ENCODE results near the gene LRRTM3.

LRRTM3 gene

GRCh38 chr10:67050415-67050814, 124.6 kb downstream of the LRRTM3 start:
- no peak overlapping the region for H3K9ac ChIP-seq (ENCODE audit: low read depth in 1 of 2, low read length in 2 of 2)
- H3K36me3 ChIP-seq (ENCODE audit: control insufficient read depth in 1 of 2, insufficient read depth in 2 of 2, low read length in 2 of 2) = no peaks in the 10 kb centered on the region
- no peaks in the 10 kb centered on the region for H3K4me1 ChIP-seq (ENCODE audit: control insufficient read depth in 1 of 2, insufficient read depth in 2 of 2, low read length in 2 of 2)
- no peak overlapping the region for H3K4me3 ChIP-seq (ENCODE audit: low read depth in 1 of 2, low read length in 2 of 2)
- H3K9me3 ChIP-seq (ENCODE audit: control insufficient read depth in 1 of 2, low read length in 2 of 2) = no peaks in the 10 kb centered on the region
- no peaks in the 10 kb centered on the region for H3K27me3 ChIP-seq (ENCODE audit: control insufficient read depth in 1 of 2, insufficient read depth in 2 of 2, low read length in 2 of 2)
- H3K27ac ChIP-seq (ENCODE audit: low read depth, low read length) = no peak overlapping the region

DNA sequence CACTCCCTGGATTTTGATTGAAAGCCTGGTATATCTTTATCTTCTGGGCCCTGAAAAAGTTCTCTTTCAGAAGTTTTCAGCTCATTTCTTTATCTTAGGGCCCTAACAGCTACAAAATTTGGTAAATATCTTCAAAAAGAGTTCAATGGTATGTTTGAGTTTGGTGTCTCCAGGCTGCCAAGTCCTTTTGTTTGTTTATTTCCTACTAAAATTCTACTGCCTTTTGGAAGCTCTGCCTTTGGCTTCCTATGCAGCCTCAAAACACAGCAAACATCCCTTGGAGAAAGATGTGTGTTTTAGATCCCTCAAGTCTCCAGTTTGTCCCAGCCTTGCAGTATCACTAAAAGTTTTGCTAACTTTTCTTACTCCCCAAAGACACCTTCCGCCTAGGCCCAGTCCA, 146.8 kb downstream of the LRRTM3 start:
- Histone ChIP-seq H3K9ac (ENCODE audit: low read depth in 1 of 2, low read length in 2 of 2) (no peak overlapping the region), H3K36me3 (ENCODE audit: control insufficient read depth in 1 of 2, insufficient read depth in 2 of 2, low read length in 2 of 2) (no peaks in the 10 kb centered on the region), H3K4me3 (ENCODE audit: low read depth in 1 of 2, low read length in 2 of 2) (no peak overlapping the region), H3K4me1 (ENCODE audit: control insufficient read depth in 1 of 2, insufficient read depth in 2 of 2, low read length in 2 of 2) (no peaks in the 10 kb centered on the region), H3K9me3 (ENCODE audit: control insufficient read depth in 1 of 2, low read length in 2 of 2) (no peaks in the 10 kb centered on the region), H3K27ac (ENCODE audit: low read depth, low read length) (no peak overlapping the region), H3K27me3 (ENCODE audit: control insufficient read depth in 1 of 2, insufficient read depth in 2 of 2, low read length in 2 of 2) (no peaks in the 10 kb centered on the region)

DNA sequence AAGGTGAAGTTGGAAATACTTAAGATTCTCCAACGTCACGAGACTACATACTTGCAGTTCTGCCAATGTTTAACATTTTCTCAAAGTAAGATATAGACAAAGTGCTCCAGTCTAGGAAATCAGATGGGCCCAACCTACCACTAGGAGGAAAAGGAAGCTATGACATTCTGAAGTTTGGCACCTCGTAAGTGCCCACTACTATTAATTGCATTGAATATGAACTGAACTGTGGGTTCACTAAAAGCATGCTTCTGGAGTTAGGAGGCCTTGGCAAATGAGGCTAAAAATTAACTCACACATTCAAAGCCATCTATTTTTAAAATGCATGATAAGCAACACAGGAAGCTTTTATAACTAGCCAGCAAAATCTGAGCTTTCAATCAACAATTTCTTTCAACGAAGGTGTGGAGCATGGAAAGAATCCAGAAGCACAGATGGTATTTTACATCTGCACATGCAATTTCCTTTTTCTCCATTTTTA, 149.7 kb downstream of the LRRTM3 start:
- H3K9me3 ChIP-seq (ENCODE audit: control insufficient read depth in 1 of 2, low read length in 2 of 2) = no peaks in the 10 kb centered on the region
- H3K4me1 ChIP-seq (ENCODE audit: control insufficient read depth in 1 of 2, insufficient read depth in 2 of 2, low read length in 2 of 2) = no peaks in the 10 kb centered on the region
- H3K4me3 ChIP-seq (ENCODE audit: low read depth in 1 of 2, low read length in 2 of 2) = no peak overlapping the region
- no peaks in the 10 kb centered on the region for H3K27me3 ChIP-seq (ENCODE audit: control insufficient read depth in 1 of 2, insufficient read depth in 2 of 2, low read length in 2 of 2)
- no peak overlapping the region for H3K27ac ChIP-seq (ENCODE audit: low read depth, low read length)
- no peak overlapping the region for H3K9ac ChIP-seq (ENCODE audit: low read depth in 1 of 2, low read length in 2 of 2)
- H3K36me3 ChIP-seq (ENCODE audit: control insufficient read depth in 1 of 2, insufficient read depth in 2 of 2, low read length in 2 of 2) = no peaks in the 10 kb centered on the region

GRCh38 chr10:67076144-67076543, 150.3 kb downstream of the LRRTM3 start:
- Histone ChIP-seq H3K27ac (ENCODE audit: low read depth, low read length) (no peak overlapping the region), H3K36me3 (ENCODE audit: control insufficient read depth in 1 of 2, insufficient read depth in 2 of 2, low read length in 2 of 2) (no peaks in the 10 kb centered on the region), H3K4me3 (ENCODE audit: low read depth in 1 of 2, low read length in 2 of 2) (no peak overlapping the region), H3K9me3 (ENCODE audit: control insufficient read depth in 1 of 2, low read length in 2 of 2) (no peaks in the 10 kb centered on the region), H3K4me1 (ENCODE audit: control insufficient read depth in 1 of 2, insufficient read depth in 2 of 2, low read length in 2 of 2) (no peaks in the 10 kb centered on the region), H3K27me3 (ENCODE audit: control insufficient read depth in 1 of 2, insufficient read depth in 2 of 2, low read length in 2 of 2) (no peaks in the 10 kb centered on the region), H3K9ac (ENCODE audit: low read depth in 1 of 2, low read length in 2 of 2) (no peak overlapping the region)

GRCh38 chr10:67077376-67077775, 151.5 kb downstream of the LRRTM3 start:
- Histone ChIP-seq H3K4me1 (ENCODE audit: control insufficient read depth in 1 of 2, insufficient read depth in 2 of 2, low read length in 2 of 2) (no peaks in the 10 kb centered on the region), H3K4me3 (ENCODE audit: low read depth in 1 of 2, low read length in 2 of 2) (no peak overlapping the region), H3K27ac (ENCODE audit: low read depth, low read length) (no peak overlapping the region)

GRCh38 chr10:67079126-67079525, 153.3 kb downstream of the LRRTM3 start:
- no peaks in the 10 kb centered on the region for H3K27me3 ChIP-seq (ENCODE audit: control insufficient read depth in 1 of 2, insufficient read depth in 2 of 2, low read length in 2 of 2)
- no peaks in the 10 kb centered on the region for H3K36me3 ChIP-seq (ENCODE audit: control insufficient read depth in 1 of 2, insufficient read depth in 2 of 2, low read length in 2 of 2)
- H3K9ac ChIP-seq (ENCODE audit: low read depth in 1 of 2, low read length in 2 of 2) = no peak overlapping the region
- no peaks in the 10 kb centered on the region for H3K9me3 ChIP-seq (ENCODE audit: control insufficient read depth in 1 of 2, low read length in 2 of 2)
- H3K4me1 ChIP-seq (ENCODE audit: control insufficient read depth in 1 of 2, insufficient read depth in 2 of 2, low read length in 2 of 2) = no peaks in the 10 kb centered on the region
- no peak overlapping the region for H3K27ac ChIP-seq (ENCODE audit: low read depth, low read length)
- H3K4me3 ChIP-seq (ENCODE audit: low read depth in 1 of 2, low read length in 2 of 2) = no peak overlapping the region

More at GRCh38 chr10:67077376-67077775, 151.5 kb downstream of the LRRTM3 start:
- Histone ChIP-seq H3K9ac (ENCODE audit: low read depth in 1 of 2, low read length in 2 of 2) (no peak overlapping the region), H3K27me3 (ENCODE audit: control insufficient read depth in 1 of 2, insufficient read depth in 2 of 2, low read length in 2 of 2) (no peaks in the 10 kb centered on the region), H3K9me3 (ENCODE audit: control insufficient read depth in 1 of 2, low read length in 2 of 2) (no peaks in the 10 kb centered on the region), H3K36me3 (ENCODE audit: control insufficient read depth in 1 of 2, insufficient read depth in 2 of 2, low read length in 2 of 2) (no peaks in the 10 kb centered on the region)

DNA sequence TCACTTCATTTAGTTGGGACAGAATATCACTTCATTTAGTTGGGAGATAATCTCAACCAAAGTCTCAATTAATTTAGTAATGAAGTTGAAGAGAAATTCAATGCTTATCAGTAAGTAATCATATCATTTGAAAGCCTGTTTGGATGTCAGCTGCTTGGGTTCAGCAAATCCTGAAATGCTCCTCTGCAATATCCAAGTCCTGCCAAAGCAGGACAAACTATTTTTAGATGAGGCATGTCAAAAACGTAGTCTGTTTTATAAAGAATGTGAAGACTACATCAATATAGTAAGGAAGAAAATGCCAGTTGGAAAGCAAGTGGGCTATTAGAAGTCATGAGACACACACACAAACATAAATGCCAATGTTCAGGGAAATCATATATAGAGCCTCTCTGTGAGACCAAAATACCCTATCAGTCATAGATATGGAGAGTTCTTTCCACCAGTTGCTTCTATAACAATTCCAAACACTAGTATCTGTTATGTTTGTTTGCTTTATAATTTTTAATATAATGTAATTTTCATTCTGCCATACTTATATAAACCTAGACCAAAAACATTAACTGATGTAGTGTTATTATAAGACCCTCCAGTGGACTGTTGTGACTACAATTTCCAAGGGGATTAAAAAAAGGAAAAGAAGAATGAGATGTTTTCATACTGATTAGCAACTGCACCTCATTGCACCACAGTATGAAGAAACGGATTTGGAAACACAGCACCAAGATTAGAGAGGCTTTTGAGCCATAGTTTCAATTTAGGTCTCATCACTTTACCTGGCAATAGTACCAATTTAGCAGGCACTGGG, 160.7 kb downstream of the LRRTM3 start:
- Histone ChIP-seq H3K27me3 (ENCODE audit: control insufficient read depth in 1 of 2, insufficient read depth in 2 of 2, low read length in 2 of 2) (no peaks in the 10 kb centered on the region), H3K4me3 (ENCODE audit: low read depth in 1 of 2, low read length in 2 of 2) (no peak overlapping the region), H3K27ac (ENCODE audit: low read depth, low read length) (no peak overlapping the region), H3K9ac (ENCODE audit: low read depth in 1 of 2, low read length in 2 of 2) (no peak overlapping the region), H3K4me1 (ENCODE audit: control insufficient read depth in 1 of 2, insufficient read depth in 2 of 2, low read length in 2 of 2) (no peaks in the 10 kb centered on the region), H3K36me3 (ENCODE audit: control insufficient read depth in 1 of 2, insufficient read depth in 2 of 2, low read length in 2 of 2) (no peaks in the 10 kb centered on the region), H3K9me3 (ENCODE audit: control insufficient read depth in 1 of 2, low read length in 2 of 2) (no peaks in the 10 kb centered on the region)

DNA sequence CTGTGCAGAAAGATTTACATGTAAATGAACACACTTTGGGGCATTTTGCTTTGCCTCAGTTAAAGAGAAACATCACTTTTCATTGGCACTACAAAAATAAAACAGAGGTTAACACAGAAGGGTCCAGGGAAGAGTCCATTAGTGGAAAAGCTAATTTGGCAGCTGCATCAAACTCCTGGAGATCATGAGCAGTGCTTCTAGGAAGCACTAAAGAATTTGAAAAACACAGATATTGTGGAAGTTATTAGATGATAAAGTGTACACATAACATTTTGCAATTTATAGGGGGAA, 161.2 kb downstream of the LRRTM3 start:
- no peak overlapping the region for H3K27ac ChIP-seq (ENCODE audit: low read depth, low read length)
- H3K4me1 ChIP-seq (ENCODE audit: control insufficient read depth in 1 of 2, insufficient read depth in 2 of 2, low read length in 2 of 2) = no peaks in the 10 kb centered on the region
- no peak overlapping the region for H3K4me3 ChIP-seq (ENCODE audit: low read depth in 1 of 2, low read length in 2 of 2)
- H3K27me3 ChIP-seq (ENCODE audit: control insufficient read depth in 1 of 2, insufficient read depth in 2 of 2, low read length in 2 of 2) = no peaks in the 10 kb centered on the region
- H3K9me3 ChIP-seq (ENCODE audit: control insufficient read depth in 1 of 2, low read length in 2 of 2) = no peaks in the 10 kb centered on the region
- H3K9ac ChIP-seq (ENCODE audit: low read depth in 1 of 2, low read length in 2 of 2) = no peak overlapping the region
- H3K36me3 ChIP-seq (ENCODE audit: control insufficient read depth in 1 of 2, insufficient read depth in 2 of 2, low read length in 2 of 2) = no peaks in the 10 kb centered on the region

DNA sequence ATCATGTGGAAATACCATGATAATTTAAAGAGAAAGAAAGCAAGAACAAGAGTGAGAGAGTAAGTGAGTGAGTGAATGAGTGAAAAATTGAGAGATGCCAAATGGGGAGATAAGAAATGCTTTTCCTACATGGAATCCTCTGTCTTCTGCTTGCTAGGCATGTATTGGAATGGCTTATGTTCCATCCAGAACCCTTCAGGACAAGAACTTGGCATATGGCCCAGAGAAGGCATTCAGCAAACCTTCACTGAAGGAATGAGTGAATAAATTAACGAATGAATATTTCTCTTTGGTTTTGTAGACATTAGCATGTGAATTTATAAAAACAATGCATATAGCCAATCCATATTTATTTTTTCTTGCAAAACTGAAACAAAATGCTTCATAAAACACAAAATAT, 162.2 kb downstream of the LRRTM3 start:
- H3K4me3 ChIP-seq (ENCODE audit: low read depth in 1 of 2, low read length in 2 of 2) = no peak overlapping the region
- no peaks in the 10 kb centered on the region for H3K9me3 ChIP-seq (ENCODE audit: control insufficient read depth in 1 of 2, low read length in 2 of 2)
- no peak overlapping the region for H3K27ac ChIP-seq (ENCODE audit: low read depth, low read length)
- H3K9ac ChIP-seq (ENCODE audit: low read depth in 1 of 2, low read length in 2 of 2) = no peak overlapping the region
- H3K27me3 ChIP-seq (ENCODE audit: control insufficient read depth in 1 of 2, insufficient read depth in 2 of 2, low read length in 2 of 2) = no peaks in the 10 kb centered on the region
- no peaks in the 10 kb centered on the region for H3K36me3 ChIP-seq (ENCODE audit: control insufficient read depth in 1 of 2, insufficient read depth in 2 of 2, low read length in 2 of 2)
- no peaks in the 10 kb centered on the region for H3K4me1 ChIP-seq (ENCODE audit: control insufficient read depth in 1 of 2, insufficient read depth in 2 of 2, low read length in 2 of 2)

GRCh38 chr10:67095531-67095930, 169.7 kb downstream of the LRRTM3 start:
- no peak overlapping the region for H3K9ac ChIP-seq (ENCODE audit: low read depth in 1 of 2, low read length in 2 of 2)
- H3K36me3 ChIP-seq (ENCODE audit: control insufficient read depth in 1 of 2, insufficient read depth in 2 of 2, low read length in 2 of 2) = no peaks in the 10 kb centered on the region
- H3K9me3 ChIP-seq (ENCODE audit: control insufficient read depth in 1 of 2, low read length in 2 of 2) = no peaks in the 10 kb centered on the region
- H3K4me3 ChIP-seq (ENCODE audit: low read depth in 1 of 2, low read length in 2 of 2) = no peak overlapping the region
- H3K27ac ChIP-seq (ENCODE audit: low read depth, low read length) = no peak overlapping the region
- H3K4me1 ChIP-seq (ENCODE audit: control insufficient read depth in 1 of 2, insufficient read depth in 2 of 2, low read length in 2 of 2) = no peaks in the 10 kb centered on the region
- no peaks in the 10 kb centered on the region for H3K27me3 ChIP-seq (ENCODE audit: control insufficient read depth in 1 of 2, insufficient read depth in 2 of 2, low read length in 2 of 2)

Measured in duodenal mucosa (tissue), 2 donors.